Aorta (tissue), 5 donors: Measurements from ENCODE around the gene PTH2R. TPM values are rescaled to one million over a fixed set of nuclear protein-coding genes. Genes with fewer than 3 reads are reported as not detected.
"Not testable (repeated sequence)": the region's sequence is repeated elsewhere in the genome, so short reads cannot be mapped to it uniquely, and the experiment has no call there.

Experiments used
- ATAC-seq: fragments of 200-7000 bp; cut with Tn5 transposase; one replicate; pipeline ENCODE4 v1.9.1; 2022; ENCODE audit warnings: moderate library complexity; ENCODE audit not compliant: low FRiP score
- DNase-seq, 2 donors: peaks; one replicate each; pipeline ENCODE4 v3.0.0-alpha.2; 2020
- H3K27ac ChIP-seq, 2 donors: one replicate each; pipeline ENCODE4 v1.5.1; 2013; ENCODE audit warnings: low read length in 2 of 2, mild to moderate bottlenecking in 2 of 2, moderate library complexity in 2 of 2, control low read depth in 1 of 2, inconsistent platforms in 1 of 2, low read depth in 1 of 2
- H3K27me3 ChIP-seq, 2 donors: one replicate each; pipeline ENCODE4 v1.6.1; 2013; ENCODE audit warnings: control low read depth in 1 of 2, low read length in 1 of 2, mild to moderate bottlenecking in 1 of 2, moderate library complexity in 1 of 2; ENCODE audit not compliant: insufficient read depth in 2 of 2, control insufficient read depth in 1 of 2
- H3K36me3 ChIP-seq, 2 donors: one replicate each; pipeline ENCODE4 v1.6.1; 2013; ENCODE audit warnings: control low read depth in 1 of 2, low read length in 1 of 2, mild to moderate bottlenecking in 1 of 2; ENCODE audit not compliant: insufficient read depth in 2 of 2, control insufficient read depth in 1 of 2
- H3K4me1 ChIP-seq, 2 donors: one replicate each; pipeline ENCODE4 v1.6.1; 2013; ENCODE audit warnings: low read length in 2 of 2, control low read depth in 1 of 2, mild to moderate bottlenecking in 1 of 2, moderate library complexity in 1 of 2; ENCODE audit not compliant: insufficient read depth in 2 of 2, control insufficient read depth in 1 of 2
- H3K4me3 ChIP-seq, 2 donors: one replicate each; pipeline ENCODE4 v1.5.1; 2013; ENCODE audit warnings: low read length in 2 of 2, control low read depth in 1 of 2, mild to moderate bottlenecking in 1 of 2
- H3K9me3 ChIP-seq: one replicate; pipeline ENCODE4 v1.6.1; 2013; ENCODE audit warnings: mild to moderate bottlenecking, low read length; ENCODE audit not compliant: control insufficient read depth
- WGBS, 2 donors: extraction: QIAGEN DNeasy Blood & Tissue Kit; methylation state at CpG; one replicate each; pipeline ENCODE4 v1.1.7; 2013; 5-methylcytosine and 5-hydroxymethylcytosine counted together
- intact Hi-C, 2 donors: fragments of 100-400 bp; cut with DNase I; formaldehyde crosslinking; loops; one replicate each; pipeline versions ENCODE4 v1.14.2 to v1.15.0; 2022
- polyA plus RNA-seq, 2 donors: library from polyadenylated mRNA; stranded (reverse); fragments of 200-250 nt; gene quantifications; one replicate each; pipeline ENCODE4 v1.2.3, GENCODE V29; 2013
- total RNA-seq, 2 donors: library from RNA; stranded (reverse); fragmentation: NEBNext Ultra II Directional; extraction: Animal tissue kit (Norgen Biotek cat#: 25700); gene quantifications; one replicate each; pipeline ENCODE4 v1.2.1, GENCODE V29; 2021
- donor health status: healthy with polysubstance abuse.
- donor health status: Bipolar disorder and iron deficiency.
- donor health status: DM: no; HTN: no; CAD: no.
- donor health status: DM: no; HTN: no; CAD: no.
- donor health status: DM: yes; HTN: yes; CAD: no.

Gene PTH2R
- total and polyA plus RNA-seq, 4 donors = 0.18 TPM; not detected in 3

DNA sequence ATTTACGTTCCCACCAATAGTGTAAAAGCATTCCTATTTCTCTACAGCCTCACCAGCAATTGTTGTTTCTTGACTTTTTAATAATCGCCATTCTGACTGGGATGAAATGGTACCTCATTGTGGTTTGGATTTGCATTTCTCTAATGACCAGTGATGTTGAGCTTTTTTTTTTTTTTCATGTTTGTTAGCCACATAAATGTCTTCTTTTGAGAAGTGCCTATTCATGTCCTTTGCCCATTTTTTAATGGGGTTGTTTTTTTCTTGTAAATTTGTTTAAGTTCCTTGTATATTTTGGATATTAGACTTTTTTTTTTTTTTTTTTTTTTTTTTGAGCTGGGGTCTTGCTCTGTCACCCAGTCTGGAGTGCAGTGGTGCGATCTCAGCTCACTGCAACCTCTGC lies 98.8 kb downstream of the PTH2R start:
- H3K9me3 ChIP-seq, H3K4me3 ChIP-seq, H3K4me1 ChIP-seq, H3K36me3 ChIP-seq, intact Hi-C loops, DNase-seq, H3K27me3 ChIP-seq, H3K27ac ChIP-seq, ATAC-seq: not testable (repeated sequence)
- 83 to 93% methylated on average over 3 of the region's 3 CpGs for WGBS, 2 donors

DNA sequence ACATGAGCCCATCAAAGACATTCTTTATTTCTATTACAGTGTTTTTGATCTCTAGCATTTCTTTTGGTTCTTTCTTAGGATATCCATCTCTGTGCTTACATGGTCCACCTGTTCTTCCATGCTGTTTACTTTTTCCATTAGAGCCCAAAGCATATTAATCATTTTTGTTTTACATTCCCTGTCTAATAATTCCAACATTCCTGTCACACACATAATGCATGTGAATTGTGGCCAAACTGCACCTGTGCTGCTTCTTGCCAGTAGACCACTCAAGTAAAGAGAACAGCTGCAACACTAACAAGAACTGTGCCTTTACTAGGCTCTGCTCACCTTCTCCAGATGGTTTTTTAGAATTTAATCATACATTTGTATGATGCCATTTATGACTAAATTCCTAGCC lies 103.0 kb downstream of the PTH2R start:
- Histone ChIP-seq H3K4me1 (no peaks in the 10 kb centered on the region), H3K36me3 (no peaks in the 10 kb centered on the region), H3K4me3 (no peak overlapping the region), H3K27ac (no peak overlapping the region), H3K27me3 (no peaks in the 10 kb centered on the region), H3K9me3 (no peaks in the 10 kb centered on the region)
- no peak for ATAC-seq
- DNase-seq = no peak
- intact Hi-C loops = no loop called here

DNA sequence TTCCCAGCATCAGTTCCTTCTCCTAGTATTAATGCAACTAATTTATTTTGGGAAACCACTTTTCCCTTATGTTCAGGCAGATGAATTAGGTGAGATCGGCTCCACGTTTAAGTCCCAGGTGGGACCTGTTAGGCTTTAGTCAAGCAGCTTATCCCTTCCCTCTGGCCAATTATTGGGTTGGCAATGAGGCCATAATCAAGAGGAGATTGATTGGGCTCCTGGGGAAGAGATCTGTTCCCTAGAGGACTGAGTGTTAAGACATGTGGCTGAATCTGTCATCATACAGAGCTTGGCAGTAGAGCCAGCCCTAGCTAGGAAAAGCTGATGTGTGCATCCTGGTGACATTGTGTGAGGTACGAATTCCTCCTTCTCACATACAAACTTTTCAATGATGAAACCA lies 104.4 kb downstream of the PTH2R start:
- no peak for DNase-seq
- WGBS, 2 donors = 63 to 66% methylated on average over 3 of the region's 3 CpGs
- peaks cover 4% of the 10 kb centered on the region for H3K9me3 ChIP-seq
- H3K27me3 ChIP-seq = no peaks in the 10 kb centered on the region
- intact Hi-C loops = no loop called here
- no peak overlapping the region for H3K4me3 ChIP-seq
- no peak for ATAC-seq
- H3K27ac ChIP-seq = no peak overlapping the region
- H3K4me1 ChIP-seq = no peaks in the 10 kb centered on the region
- no peaks in the 10 kb centered on the region for H3K36me3 ChIP-seq

DNA sequence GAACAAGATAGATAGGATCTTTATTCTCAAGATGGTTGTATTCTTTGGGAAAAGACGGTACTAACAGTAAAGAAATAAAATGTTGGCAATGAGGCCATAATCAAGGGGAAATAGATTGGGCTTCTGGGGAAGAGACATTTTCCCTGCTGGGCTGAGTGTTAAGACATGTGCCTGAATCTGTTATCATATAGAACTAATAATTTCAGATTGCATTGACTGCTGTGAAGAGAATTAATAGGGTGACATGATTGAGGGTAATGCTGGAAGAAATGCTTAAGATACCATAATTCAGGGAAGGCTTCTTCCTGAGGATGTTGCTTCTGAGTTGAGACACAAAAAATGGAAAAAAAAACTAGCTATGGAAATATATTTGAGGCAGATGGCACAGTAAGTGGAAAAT lies 105.0 kb downstream of the PTH2R start:
- intact Hi-C loops = no loop called here
- no peaks in the 10 kb centered on the region for H3K36me3 ChIP-seq
- no peaks in the 10 kb centered on the region for H3K4me1 ChIP-seq
- no peak for DNase-seq
- 45 to 67% methylated on average over 1 of the region's 1 CpG for WGBS, 2 donors
- H3K4me3 ChIP-seq = no peak overlapping the region
- H3K27me3 ChIP-seq = no peaks in the 10 kb centered on the region
- ATAC-seq = no peak
- no peak overlapping the region for H3K27ac ChIP-seq
- H3K9me3 ChIP-seq = peaks cover 5% of the 10 kb centered on the region

DNA sequence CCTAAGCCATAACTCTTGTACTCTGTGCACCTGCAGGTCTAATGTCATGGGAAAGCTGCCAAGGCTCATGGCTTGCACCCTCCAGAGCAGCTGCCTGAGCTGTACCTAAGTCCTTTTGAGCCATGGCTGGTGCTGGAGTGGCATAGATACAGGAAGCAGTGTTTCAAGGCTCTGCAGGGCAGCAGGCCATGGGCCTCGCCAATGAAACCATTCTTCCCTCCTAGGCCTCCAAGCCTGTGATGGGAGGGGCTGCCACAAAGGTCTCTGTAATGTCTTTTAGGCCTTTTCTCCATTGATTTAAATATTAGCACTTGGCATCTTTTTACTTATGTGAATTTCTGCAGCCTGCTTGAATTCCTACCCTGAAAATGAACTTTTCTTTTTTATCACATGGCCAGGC lies 108.5 kb downstream of the PTH2R start:
- Histone ChIP-seq H3K4me3 (no peak overlapping the region), H3K27me3 (no peaks in the 10 kb centered on the region), H3K27ac (no peak overlapping the region), H3K36me3 (no peaks in the 10 kb centered on the region), H3K9me3 (peaks cover 5% of the 10 kb centered on the region), H3K4me1 (no peaks in the 10 kb centered on the region)
- WGBS, 2 donors = 69 to 75% methylated on average over 1 of the region's 1 CpG
- DNase-seq (no peak), ATAC-seq (peak; percentile 26)
- intact Hi-C loops = no loop called here

DNA sequence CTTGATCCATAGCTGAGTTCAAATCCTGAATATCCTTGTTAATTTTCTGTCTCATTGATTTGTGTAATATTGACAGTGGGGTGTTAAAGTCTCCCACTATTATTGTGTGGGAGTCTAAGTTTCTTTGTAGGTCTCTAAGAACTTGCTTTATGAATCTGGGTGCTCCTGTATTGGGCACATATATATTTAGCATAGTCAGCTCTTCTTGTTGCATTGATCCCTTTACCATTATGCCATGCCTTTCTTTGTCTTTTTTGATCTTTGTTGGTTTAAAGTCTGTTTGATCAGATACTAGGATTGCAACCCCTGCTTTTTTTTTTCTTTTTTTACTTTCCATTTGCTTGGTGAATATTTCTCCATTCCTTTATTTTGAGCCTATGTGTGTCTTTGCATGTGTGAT lies 116.5 kb downstream of the PTH2R start:
- intact Hi-C loops, H3K4me1 ChIP-seq, H3K36me3 ChIP-seq, H3K9me3 ChIP-seq, DNase-seq, ATAC-seq, H3K27me3 ChIP-seq, H3K27ac ChIP-seq, H3K4me3 ChIP-seq: not testable (repeated sequence)

DNA sequence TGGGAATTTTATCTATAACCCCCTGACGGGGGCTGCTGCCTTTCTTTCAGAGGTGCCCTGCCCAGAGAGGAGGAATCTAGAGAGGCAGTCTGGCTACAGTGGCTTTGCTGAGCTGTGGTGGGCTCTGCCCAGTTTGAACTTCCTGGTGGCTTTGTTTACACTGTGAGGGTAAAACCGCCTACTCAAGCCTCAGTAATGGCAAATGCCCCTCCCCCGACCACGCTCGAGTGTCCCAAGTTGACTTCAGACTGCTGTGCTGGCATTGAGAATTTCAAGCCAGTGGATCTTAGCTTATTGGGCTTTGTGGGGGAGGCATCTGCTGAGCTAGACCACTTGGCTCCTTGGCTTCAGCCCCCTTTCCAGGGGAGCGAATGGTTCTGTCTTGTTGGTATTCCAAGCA lies 118.6 kb downstream of the PTH2R start:
- H3K27me3 ChIP-seq, ATAC-seq, H3K9me3 ChIP-seq, H3K36me3 ChIP-seq, H3K4me3 ChIP-seq, H3K4me1 ChIP-seq, H3K27ac ChIP-seq, intact Hi-C loops, DNase-seq: not testable (repeated sequence)
- 66 to 70% methylated on average over 6 of the region's 6 CpGs for WGBS, 2 donors

DNA sequence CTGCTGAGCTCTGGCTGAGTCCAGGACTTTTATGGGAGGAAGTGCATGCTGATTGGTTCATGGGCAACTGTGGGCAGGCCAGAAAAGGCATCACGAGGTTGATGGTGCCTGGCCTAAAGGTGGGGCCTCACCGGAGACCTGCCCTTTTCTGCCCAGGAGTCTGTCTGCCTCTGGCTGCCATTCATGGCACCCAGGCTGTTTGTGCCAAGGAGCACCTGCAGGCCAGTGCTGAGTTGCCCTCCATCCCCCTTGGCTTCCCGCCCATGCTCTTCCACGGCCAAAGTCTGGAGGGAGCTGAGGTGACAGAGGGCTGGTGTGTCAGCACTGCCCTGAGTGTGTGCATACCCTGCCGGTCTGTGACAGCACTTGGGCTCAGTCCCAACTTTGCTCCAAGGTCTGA lies 123.2 kb downstream of the PTH2R start:
- 38 to 53% methylated on average over 5 of the region's 5 CpGs for WGBS, 2 donors
- DNase-seq (no peak), ATAC-seq (peak; percentile 15)
- Histone ChIP-seq H3K27ac (no peak overlapping the region), H3K4me1 (no peaks in the 10 kb centered on the region), H3K9me3 (peaks cover 2% of the 10 kb centered on the region), H3K4me3 (no peak overlapping the region), H3K36me3 (no peaks in the 10 kb centered on the region), H3K27me3 (no peaks in the 10 kb centered on the region)
- intact Hi-C loops = no loop called here

DNA sequence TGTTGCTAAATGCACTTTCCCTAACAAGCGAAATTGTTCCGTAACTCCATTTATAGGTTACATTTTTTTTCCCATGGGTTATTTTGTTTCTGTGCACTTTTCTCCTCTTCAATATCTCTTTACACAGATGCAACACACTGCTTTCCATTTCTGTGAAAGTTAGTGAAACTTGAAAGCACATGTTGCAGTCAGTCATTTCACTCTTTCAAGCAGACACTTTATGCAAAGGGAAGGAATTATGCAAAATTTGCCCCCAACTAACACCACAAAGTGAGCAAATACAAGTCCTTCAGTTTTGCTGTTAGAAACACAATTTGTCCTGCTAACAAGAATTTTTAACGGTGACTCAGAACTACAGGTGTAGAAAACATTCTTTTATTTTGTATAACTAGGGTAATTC lies 124.8 kb downstream of the PTH2R start:
- DNase-seq (no peak), ATAC-seq (no peak)
- H3K4me3 ChIP-seq = no peak overlapping the region
- 91 to 92% methylated on average over 3 of the region's 3 CpGs for WGBS, 2 donors
- no peaks in the 10 kb centered on the region for H3K9me3 ChIP-seq
- H3K27ac ChIP-seq = no peak overlapping the region
- H3K27me3 ChIP-seq = no peaks in the 10 kb centered on the region
- no peaks in the 10 kb centered on the region for H3K4me1 ChIP-seq
- no peaks in the 10 kb centered on the region for H3K36me3 ChIP-seq
- intact Hi-C loops = no loop called here
